SK-MEL-5 (cell line): ENCODE results near the gene NRP2. TPM values are rescaled to one million over a fixed set of nuclear protein-coding genes. Genes with fewer than 3 reads are reported as not detected.

Experiments used
- DNase-seq: peaks from one replicate; pipeline ENCODE4 v3.0.0-alpha.2; 2016; ENCODE audit warnings: low read depth, low spot score
- in situ Hi-C: cut with HindIII; loops from 2 replicates; pipeline ENCODE4 v1.10.0; 2016; ENCODE audit warnings: low sequenced_read_pairs, high pct_unique_total_duplicates, low pct_unique_long_range_greater_than_20kb
- total RNA-seq: library from RNA; depleted of rRNA; stranded (reverse); fragments of >200 nt; shearing (Covaris generic); gene quantifications from 2 replicates; pipeline ENCODE4 v1.2.3, GENCODE V29; 2014

The NRP2 gene
- total RNA-seq, 1 experiment from 2014 or later = 174 TPM

DNA sequence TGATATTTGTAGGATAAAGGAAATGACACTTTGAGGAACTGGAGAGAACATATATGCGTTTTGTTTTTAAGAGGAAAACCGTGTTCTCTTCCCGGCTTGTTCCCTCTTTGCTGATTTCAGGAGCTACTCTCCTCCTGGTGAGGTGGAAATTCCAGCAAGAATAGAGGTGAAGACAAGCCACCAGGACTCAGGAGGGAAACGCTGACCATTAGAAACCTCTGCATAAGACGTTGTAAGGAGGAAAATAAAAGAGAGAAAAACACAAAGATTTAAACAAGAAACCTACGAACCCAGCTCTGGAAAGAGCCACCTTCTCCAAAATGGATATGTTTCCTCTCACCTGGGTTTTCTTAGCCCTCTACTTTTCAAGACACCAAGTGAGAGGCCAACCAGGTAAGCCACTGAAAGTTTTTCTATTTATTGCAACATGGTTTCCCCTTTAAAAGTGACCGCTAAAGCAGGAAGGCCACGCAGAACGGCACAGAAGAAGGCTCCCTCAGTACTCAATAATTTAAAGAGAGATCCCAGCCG, 735 bp downstream of the NRP2 start:
- no peak for DNase-seq
- in situ Hi-C loops = no loop called here

DNA sequence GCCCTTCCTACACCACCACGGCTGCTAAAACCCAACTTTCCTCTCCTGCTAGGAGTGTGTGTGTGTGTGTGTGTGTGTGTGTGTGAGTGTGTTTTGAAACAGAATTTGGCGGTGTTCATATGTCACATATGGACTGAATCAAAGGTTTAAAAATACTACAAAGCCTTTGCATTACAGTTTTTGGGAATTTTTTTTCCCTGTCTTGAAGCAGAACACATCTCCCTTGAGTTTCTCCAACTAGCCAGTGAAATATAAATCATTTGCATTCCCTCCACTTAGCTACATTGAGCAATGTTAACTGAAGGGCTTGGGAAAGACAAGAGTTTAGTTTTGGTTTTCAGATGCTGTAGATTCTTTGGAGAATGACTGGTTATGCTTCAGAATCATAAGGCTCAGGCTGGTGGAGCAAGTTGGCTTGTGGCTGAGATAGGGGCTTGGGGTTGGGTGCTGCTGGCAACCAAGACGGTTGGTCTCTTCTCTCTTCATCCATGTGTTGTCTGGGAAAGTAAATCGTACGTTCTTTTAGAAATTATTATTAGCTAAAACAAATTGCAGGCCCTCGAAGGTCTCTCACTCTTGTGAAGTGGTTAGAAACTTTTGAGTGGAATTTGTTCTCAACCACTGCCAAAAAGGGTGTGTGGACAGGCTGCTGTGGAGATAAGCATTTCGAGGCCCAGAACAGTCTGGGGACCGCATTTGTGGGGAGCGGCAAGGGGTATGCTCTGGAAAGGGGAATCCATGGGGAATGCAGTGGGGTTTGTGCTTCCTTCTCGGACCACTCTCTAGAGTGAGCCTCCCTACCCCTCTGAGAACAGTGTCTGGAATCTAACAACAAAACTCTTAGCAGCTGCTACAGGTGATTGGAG, 1.4 kb downstream of the NRP2 start:
- DNase-seq = no peak
- in situ Hi-C loops = no loop called here

DNA sequence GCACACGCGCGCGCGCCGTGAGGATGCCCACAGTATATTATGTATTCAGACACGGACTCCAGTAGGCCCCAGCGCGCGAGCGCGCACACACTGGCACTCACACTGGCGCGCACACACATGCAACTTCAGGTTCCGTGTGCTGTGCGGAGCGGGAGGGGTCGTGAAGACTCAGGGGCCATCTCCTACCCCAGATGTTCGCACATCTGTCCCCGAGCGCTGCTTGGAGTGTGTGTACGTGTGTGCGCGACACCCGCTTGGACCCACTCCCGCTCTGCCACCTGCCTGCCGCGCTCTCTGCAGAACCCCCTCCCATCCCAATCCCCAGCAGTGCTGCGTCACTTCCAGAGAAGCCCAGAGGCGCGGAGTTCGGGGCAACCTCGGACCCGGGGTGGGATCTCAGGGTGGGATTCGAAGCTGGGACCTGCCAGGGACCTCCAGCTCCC, 2.6 kb downstream of the NRP2 start:
- in situ Hi-C loops = no loop called here
- DNase-seq = peak; percentile 45

DNA sequence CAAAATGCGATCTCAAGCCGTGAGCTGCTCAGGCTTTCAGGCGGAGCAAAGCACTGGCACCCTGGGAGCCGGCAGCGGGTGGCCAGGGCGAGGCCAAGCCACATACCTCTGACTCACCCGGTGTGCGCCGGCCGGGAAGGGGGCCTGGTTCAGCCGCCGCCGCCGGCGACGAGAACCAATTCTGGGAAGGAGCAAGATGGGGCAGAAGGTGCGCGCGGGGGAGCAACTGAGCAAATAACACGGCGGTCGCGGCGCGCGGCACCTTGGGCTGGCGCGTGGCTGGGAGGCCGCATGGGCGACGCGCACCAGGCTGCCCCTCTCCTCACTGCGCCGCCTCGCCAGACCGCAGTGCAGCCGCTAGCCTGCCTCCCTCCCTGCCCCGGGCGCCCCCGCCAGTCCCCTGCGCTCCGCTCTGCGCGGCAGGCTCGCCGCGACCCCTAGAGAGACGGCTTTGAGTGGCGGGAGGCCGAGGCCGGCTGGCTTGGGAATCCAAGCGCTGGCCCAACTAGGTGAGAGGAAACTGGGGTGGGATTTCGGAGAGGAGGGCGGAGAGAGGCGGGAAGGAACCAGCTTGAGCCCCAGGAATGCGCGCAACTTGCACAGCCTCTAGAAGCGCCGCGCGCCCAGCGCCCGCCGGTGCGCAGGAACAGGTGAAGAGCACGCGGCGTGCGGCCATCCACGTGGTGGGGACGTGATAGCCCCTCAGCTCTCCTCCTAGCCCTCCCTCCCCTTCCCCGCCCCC, 3.2 kb downstream of the NRP2 start:
- in situ Hi-C loops = no loop called here
- DNase-seq = peak; percentile 59

DNA sequence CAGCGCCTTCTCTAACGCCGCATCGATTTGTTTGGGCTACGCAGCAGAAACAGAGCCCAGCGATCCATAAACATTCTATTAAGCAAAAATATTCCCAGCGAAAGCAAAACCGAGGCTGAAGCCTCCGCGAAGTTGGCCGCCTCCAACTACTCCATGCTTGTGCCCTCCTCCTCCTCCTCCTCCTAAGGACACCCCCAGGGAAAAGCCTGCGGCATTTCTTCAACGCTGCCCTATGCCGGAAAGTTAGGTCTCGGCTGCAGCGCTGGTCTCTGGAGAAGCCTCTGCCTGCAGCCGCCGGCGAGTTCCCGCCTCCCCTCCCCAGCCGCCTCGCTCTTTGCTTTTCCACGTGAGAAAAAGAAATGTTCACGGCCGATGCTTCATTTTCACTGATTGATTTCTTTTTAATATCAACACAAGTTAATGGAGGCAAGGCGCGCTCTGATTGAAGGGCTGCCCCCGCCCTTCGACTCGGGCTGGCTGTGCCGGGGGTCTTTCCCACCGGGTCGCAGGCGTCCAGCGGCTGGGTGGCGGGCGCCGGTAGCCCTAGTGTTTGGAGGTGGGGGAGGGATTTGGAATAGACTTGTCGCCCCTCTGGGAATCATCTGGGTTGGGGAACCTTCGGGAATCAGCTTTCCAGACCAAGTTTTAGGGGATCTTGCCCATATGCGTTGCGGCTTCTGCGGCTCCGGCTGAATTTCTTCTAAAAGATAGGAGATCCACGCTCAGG, 3.9 kb downstream of the NRP2 start:
- in situ Hi-C loops = no loop called here
- no peak for DNase-seq

DNA sequence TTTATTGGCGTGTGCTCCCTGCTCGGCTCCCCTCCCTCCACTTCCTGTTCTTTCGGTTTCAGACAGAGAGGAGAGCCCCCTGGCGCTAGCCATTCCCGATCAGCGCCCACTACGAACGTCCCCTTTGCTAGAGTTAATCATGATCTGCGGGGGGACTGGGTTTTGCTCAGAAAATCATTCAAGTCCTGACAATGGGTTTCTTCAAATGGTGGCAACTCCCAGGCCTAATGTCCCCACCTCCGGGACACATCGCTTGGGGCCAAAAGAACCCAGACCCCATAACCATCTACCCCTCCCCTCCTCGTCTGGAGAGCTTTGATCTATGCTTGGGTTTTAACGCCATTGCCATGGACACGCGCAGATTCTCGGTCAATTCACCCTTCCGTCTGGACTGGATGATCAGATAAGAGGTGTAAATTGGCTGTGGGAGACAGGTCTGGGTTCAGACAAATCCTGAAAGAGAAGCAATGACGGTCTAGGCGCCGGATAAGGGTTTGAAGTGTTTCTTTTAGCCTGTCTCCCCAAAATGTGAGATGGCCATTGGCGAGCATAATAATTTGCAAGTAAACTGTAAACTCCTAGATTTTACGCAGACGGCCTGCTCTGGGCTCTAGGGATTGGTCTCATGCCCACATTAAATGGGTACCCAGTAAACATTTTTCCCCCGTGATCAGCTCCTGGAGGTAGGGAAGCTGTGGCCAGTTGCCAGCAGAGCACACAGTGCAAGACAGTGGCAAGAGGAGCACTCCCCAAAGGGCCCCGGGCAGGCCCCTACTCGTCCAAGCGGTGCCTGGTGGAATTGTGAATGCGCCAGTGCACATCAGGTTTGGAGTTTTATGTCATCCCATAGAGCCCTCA, 4.7 kb downstream of the NRP2 start:
- peak; percentile 59 for DNase-seq
- in situ Hi-C loops = no loop called here

DNA sequence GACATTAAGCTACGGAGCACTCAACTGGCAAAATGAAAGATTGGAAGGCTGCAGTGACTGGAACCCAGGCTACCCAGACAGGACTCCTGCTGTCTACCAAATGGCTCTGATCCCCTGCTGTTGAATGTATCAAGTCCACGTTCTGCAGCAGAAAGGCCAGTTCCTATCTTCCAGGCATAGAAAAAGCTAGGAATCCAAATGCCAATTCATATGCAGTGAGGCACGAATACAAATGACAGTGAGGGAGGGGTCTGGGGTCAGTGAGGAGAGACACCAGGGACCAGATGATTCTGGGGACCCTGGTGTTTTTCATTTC, 5.3 kb downstream of the NRP2 start:
- in situ Hi-C loops = no loop called here
- DNase-seq = no peak

DNA sequence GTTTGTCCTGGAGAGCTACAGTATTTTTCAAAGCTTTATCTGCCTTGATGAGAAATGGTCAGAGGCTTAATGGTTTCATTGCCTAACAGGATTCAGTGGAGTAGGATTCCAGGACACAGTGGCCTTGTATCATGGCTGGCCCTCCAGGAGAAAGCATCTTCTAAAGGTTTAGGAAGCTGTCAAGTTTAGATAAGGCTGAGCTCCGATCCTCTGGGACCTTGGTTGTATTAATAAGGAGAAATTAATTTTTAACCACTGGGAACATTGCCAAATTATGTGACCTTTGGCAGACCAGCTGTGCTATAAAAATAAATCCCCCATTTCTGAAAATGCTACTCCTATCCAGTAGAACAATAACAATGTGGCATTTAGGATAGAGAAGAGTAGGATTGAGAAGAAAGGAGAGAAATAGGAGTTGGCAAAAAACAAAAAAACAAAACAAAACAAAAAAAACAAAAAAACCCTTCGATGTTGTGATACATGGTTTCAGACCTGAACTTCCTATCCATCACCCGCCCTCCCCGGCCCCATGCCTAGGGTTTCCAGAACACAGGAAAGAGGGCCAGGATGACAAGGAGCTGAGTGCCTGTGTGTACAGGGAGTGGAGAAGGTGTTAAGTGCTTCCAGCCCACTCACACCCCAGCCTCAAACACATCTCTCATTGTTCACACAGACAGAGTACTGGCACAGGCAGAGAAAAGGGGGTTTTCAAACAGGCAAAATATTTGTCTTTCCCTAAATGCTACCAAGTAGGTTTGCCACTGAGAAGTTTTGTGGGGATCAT, 6.3 kb downstream of the NRP2 start:
- peak; percentile 60 for DNase-seq
- in situ Hi-C loops = no loop called here

DNA sequence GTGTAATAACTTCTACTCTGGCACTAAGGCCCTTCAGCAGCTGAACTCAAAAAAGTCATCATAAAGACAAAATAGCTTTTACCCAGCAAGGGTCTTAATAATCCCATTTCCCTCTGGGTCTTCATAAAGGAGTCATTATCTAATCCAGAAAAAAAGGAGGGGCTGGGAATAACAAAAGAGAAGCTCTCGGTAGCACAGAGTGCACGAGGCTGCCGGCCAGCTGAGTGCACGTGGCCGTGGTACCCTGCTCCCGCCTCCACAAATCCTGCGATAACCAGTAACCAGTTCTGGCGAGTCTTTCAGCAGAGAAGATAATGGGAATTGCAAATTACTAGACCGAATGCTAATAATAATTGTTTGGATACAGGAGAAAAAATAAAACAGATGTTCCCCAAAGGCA, 7.5 kb downstream of the NRP2 start:
- peak; percentile 54 for DNase-seq
- in situ Hi-C loops = no loop called here

DNA sequence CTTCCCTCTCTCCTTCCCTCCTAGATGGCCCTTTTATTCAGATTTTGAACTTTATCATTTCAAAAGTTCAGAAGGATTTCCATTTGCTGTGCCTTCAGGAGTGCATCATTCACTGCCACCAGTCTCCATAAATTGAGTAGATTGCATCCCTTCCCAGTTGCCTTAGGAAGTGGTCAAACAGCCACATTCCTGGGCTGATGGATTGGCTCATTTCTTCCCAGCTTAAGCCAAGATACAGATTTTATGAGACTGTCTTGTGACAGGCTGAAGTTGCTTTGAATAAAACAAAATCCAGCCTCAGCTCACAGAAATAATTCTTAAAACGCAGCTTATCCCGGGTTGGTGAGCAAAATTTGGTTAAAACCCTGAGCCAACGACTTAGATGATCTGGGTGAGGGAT, 9.8 kb downstream of the NRP2 start:
- peak; percentile 50 for DNase-seq
- in situ Hi-C loops = no loop called here

DNA sequence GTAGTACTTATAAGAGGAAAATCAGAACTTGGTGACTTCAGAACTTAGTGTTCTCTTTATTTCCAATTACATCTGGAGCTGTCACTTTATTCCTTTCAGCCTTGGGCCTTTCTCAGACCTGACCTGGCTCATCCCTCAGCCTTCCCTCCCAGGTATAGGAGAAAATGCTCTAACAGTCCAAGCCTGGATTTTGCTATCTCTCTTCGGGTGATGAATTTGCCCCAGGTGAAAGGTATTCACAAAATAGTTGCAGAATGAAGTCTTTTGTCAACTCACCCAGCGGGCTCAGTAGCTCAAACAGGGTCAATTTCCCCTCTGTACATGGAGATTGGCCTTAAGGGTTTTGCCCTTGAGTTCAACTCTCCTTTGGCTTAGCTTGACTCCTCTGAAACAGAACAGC, 12.0 kb downstream of the NRP2 start:
- DNase-seq = no peak
- in situ Hi-C loops = no loop called here

DNA sequence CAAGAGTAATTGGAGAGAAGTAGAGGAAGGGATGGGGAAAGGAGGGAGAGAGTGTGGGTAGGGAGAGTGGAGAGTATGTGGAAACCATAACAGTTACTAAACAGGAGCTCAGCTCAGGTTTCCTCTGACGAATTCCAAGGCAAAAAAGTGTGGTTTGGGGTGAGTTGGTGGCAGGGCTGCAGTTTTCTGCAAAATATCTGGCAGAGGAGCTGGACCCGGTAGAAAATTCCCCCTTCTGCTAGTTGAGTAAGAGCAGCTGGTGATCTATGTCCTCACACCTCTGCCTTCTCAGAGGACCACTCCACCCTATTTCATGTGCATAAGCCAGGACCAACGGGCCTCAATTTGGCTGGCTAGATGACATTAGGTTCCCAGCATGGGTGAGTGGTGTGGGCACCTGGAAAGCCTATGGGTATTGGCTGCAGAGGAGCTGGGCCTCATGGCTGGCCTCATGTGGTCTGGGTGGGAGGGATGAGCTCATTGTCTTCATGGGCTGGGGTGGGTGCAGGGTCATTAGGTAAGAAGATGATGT, 13.2 kb downstream of the NRP2 start:
- in situ Hi-C loops = no loop called here
- no peak for DNase-seq

DNA sequence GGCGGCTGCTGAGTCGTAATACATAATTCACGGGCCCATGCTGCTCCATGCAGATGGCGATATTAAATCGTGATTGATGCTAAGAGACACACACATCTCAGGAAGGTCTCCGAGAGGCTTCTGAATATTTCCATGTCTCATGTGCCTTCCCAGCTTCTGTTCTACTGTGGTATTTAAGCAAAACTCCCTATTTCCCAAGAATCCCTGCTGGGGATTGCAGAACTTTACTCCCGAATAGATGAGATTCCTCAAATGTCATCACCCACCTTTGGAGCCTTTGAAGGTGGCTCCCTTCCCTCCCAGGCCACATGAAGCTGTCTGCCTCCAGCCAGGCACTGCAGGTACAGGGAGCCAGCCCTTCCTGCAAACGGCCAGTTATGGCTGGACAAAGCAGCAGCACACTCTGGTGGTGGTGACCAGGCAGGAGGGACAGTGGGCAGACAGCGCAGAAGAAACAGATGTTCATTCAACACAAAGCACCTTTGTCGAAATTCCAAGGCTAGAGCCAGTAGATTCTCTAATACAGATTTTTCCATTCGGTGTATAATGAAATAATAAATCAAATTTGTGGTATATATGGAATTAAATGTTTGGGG, 14.1 kb downstream of the NRP2 start:
- peak; percentile 78 for DNase-seq

DNA sequence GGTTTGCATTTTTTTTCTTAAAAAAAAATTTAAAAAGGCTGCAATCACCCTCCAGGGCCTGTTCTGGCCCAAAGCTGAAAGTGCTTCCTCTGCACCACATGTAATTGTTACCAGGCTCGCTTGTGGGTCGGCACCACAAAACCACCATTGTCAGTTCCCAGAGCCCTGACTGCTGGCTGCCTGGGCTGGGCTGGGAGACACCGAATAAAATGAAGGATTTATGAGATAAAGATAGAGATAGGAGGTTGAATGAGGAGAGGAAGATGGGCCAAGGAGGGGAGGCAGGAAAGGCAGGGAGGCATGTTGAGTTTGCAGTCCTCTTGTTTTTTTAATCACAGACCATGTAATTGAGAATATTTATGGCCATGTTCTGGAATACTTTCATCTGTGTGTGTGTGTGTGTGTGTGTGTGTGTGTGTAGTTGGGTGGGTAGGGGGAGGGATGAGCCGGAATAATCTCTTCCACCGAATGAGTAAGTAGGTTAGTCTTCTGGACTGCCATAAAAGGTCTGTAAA, 14.7 kb downstream of the NRP2 start:
- peak; percentile 65 for DNase-seq
- in situ Hi-C loops = no loop called here

More for the DNA sequence above, 14.1 kb downstream of the NRP2 start:
- in situ Hi-C loops = no loop called here

DNA sequence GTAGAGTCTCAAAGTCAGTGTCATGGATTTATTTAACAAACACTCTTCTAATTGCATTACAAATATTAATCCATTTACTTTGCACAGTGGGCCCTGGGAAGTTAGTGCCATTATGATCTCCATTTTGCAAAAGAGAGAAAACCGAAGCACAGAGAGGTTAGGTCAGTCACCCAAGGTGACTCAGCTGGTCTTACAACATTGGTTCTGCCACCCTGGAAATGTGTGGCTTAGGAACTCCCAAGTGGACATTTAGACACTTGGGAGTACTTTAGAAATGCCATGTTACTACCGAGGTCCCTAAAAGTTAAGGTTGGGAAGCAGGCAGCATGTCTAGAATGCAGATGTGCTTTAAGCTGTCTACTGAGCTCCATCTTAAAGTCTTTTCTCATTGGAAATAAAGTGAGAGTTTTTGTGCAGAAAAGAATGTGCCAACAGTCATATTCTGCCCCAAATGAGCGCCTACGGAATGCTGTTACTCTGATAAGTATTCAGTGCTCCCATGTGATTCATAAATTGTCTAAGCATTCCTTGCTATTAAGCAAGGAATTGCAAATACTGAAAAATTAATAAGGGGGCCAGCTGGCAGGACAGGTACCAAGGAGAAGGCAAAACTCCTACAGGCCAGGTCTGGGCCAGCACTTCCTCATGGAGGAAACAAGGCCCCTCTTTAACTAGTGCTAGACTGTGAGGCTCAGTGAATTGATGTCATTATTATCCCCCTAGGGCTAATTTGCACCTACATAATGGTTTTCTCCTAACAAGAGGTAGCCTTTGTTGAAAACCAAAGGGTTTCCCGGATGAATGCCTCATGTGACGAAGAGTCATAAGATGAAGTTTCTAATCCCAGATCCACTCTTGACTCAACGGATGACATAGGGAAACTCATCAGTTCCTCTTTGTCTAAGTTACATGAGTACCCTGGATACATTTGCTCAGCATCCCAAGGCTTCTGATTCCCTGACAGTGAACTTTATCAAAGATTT, 16.3 kb downstream of the NRP2 start:
- DNase-seq = peak; percentile 99
- in situ Hi-C loops = no loop called here
